ENCODE results near the gene LRRC4C. TPM values are rescaled to one million over a fixed set of nuclear protein-coding genes. Genes with fewer than 3 reads are reported as not detected.

Gene LRRC4C
- total and polyA plus RNA-seq, 10 of the 15 experiments (the other 5 are each of a cell fraction or from before 2014, with no cell fraction given) = 1.5 TPM; not detected in 9

GRCh38 chr11:41133023-41133422, 326.4 kb downstream of the LRRC4C start (continued):
- TF ChIP-seq MEF2B (IDR thresholded peaks at IDR 0.05; ENCODE audit: partially characterized antibody, poor library complexity, severe bottlenecking) = no peak

DNA sequence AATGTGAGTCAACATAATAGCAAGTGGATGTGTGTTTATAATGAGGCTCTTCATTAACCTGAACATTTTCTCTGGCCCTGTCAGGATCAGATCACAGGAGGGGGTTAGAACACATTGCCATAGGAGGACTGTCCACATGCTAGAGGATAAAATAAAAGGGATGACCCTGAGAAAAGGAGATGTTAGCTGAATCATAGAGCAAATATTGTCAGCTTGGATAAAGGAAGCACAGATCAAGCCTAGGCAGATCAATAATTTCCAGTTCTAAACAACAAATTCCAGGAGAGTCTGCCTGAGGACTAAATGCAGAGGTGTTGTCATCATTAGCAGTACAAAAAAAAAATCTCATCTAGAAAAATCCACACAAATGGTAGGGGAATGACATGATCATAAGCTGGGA, 337.9 kb downstream of the LRRC4C start:
- intact Hi-C loops (cut with micrococcal nuclease; ENCODE audit: unreplicated experiment) = no loop called here
- SMC1A ChIA-PET (ENCODE audit: uncharacterized antibody, unreplicated experiment) = no interaction called here

More for the DNA sequence above, 337.9 kb downstream of the LRRC4C start:
- FAIRE-seq (no peak), ATAC-seq (no peak), DNase-seq (ENCODE audit: low read depth, low spot score) (no peak)
- no TSS peak for BruUV-seq (replicated peaks)
- H3K27ac ChIP-seq (ENCODE audit: control insufficient read depth, insufficient read depth) = no peak overlapping the region
- no peak overlapping the region for H2AFZ ChIP-seq (ENCODE audit: control insufficient read depth, low read depth, low read length)
- H3K9me3 ChIP-seq (replicated peaks; ENCODE audit: control insufficient read depth, insufficient read depth, low read length) = no peaks in the 10 kb centered on the region
- no peak overlapping the region for H3K9ac ChIP-seq (ENCODE audit: control insufficient read depth, insufficient read depth, low read length)
- H4K20me1 ChIP-seq (ENCODE audit: control insufficient read depth, insufficient read depth) = no peaks in the 10 kb centered on the region
- ChIA-PET CTCF (interaction anchor here (0.7 to 1.3 kb wide), 3 partner anchors 10 to 337 kb away, joined by 3 to 4 read pairs (median 3); no protein-coding TSS in a partner anchor), RAD21 (ENCODE audit: unreplicated experiment) (no interaction called here), POLR2A (no interaction called here)
- no peak overlapping the region for H3K4me2 ChIP-seq (ENCODE audit: control insufficient read depth, insufficient read depth)
- no peaks in the 10 kb centered on the region for H3K4me1 ChIP-seq (ENCODE audit: control insufficient read depth, insufficient read depth, low read length)
- TF ChIP-seq TCF3 (IDR thresholded peaks at IDR 0.05; ENCODE audit: borderline replicate concordance, insufficient read depth, low read depth, low read length) (no peak), ZSCAN29 (IDR thresholded peaks at IDR 0.05) (no peak), MEF2B (IDR thresholded peaks at IDR 0.05; ENCODE audit: partially characterized antibody, poor library complexity, severe bottlenecking) (no peak), POLR2AphosphoS2 (IDR thresholded peaks at IDR 0.05; ENCODE audit: low read depth, low read length) (no peak), MAX (IDR thresholded peaks at IDR 0.05; ENCODE audit: low read depth, low read length) (no peak), GABPA (IDR thresholded peaks at IDR 0.05; ENCODE audit: low read depth) (no peak), STAT3 (IDR thresholded peaks at IDR 0.05; ENCODE audit: low read depth, low read length) (no peak), ATF7 (IDR thresholded peaks at IDR 0.05; ENCODE audit: low read depth) (no peak), CREM (IDR thresholded peaks at IDR 0.05; ENCODE audit: low read depth) (no peak), WRNIP1 (IDR thresholded peaks at IDR 0.05; ENCODE audit: borderline replicate concordance, low read depth, low read length) (no peak), RAD21 (IDR thresholded peaks at IDR 0.05; ENCODE audit: insufficient read depth, low read depth, low read length) (no peak), EZH2 (IDR thresholded peaks at IDR 0.05; ENCODE audit: borderline replicate concordance, control insufficient read depth, low read depth, low read length) (no peak), FOXM1 (IDR thresholded peaks at IDR 0.05; ENCODE audit: low read depth, low read length) (no peak), MTA2 (IDR thresholded peaks at IDR 0.05; ENCODE audit: low read depth) (no peak), RELB (IDR thresholded peaks at IDR 0.05; ENCODE audit: low read depth) (no peak), SMC3 (IDR thresholded peaks at IDR 0.05; ENCODE audit: borderline replicate concordance, low read length) (no peak)
- H3K27me3 ChIP-seq (replicated peaks in 1 of 2; ENCODE audit: control insufficient read depth in 2 of 2, insufficient read depth in 2 of 2, low read length in 1 of 2) = no peaks in the 10 kb centered on the region
- no peaks in the 10 kb centered on the region for H3K79me2 ChIP-seq (ENCODE audit: control insufficient read depth, insufficient read depth, low read length)
- in situ Hi-C loops (cut with MboI) = no loop called here
- H3K4me3 ChIP-seq = no peak overlapping the region
- no peaks in the 10 kb centered on the region for H3K36me3 ChIP-seq (ENCODE audit: control insufficient read depth in 2 of 2, insufficient read depth in 2 of 2, low read length in 1 of 2)
